Kidney tubule cell (primary cell): Measurements from ENCODE around the gene ANKRD11.
"Not testable (repeated sequence)": the region's sequence is repeated elsewhere in the genome, so short reads cannot be mapped to it uniquely, and the experiment has no call there.

Source experiments
- DNase-seq: peaks from one replicate; pipeline ENCODE4 v3.0.0-alpha.2; 2018; ENCODE audit warnings: low spot score

ANKRD11 gene

GRCh38 chr16:89363621-89364393 is 126.6 kb downstream of the ANKRD11 start:
- DNase-seq, result peak; percentile 86

GRCh38 chr16:89362540-89363223 is 127.7 kb downstream of the ANKRD11 start:
- not testable (repeated sequence) for DNase-seq

GRCh38 chr16:89361751-89362539 is 128.4 kb downstream of the ANKRD11 start:
- DNase-seq, result peak; percentile 55

GRCh38 chr16:89360760-89361435 is 129.5 kb downstream of the ANKRD11 start:
- DNase-seq, result peak; percentile 41

GRCh38 chr16:89359264-89360147 is 130.9 kb downstream of the ANKRD11 start:
- no peak for DNase-seq

- DNase-seq, result no peak
These were observed 132.0 kb downstream of the ANKRD11 start for GRCh38 chr16:89358030-89359005.

- peak; percentile 42 for DNase-seq
These were observed 133.1 kb downstream of the ANKRD11 start for GRCh38 chr16:89357055-89357816.

- DNase-seq, result no peak
These were observed 134.7 kb downstream of the ANKRD11 start for GRCh38 chr16:89355686-89356085.

GRCh38 chr16:89355007-89355406 is 135.4 kb downstream of the ANKRD11 start:
- no peak for DNase-seq

GRCh38 chr16:89354325-89354724 is 136.0 kb downstream of the ANKRD11 start:
- DNase-seq, result no peak

- no peak for DNase-seq
These were observed 138.2 kb downstream of the ANKRD11 start for GRCh38 chr16:89352091-89352681.

- DNase-seq, result no peak
These were observed 138.7 kb downstream of the ANKRD11 start for GRCh38 chr16:89351645-89352044.

- peak; percentile 77 for DNase-seq
These were observed 139.5 kb downstream of the ANKRD11 start for GRCh38 chr16:89350701-89351380.

- DNase-seq, result no peak
These were observed 140.3 kb downstream of the ANKRD11 start for GRCh38 chr16:89349947-89350633.

GRCh38 chr16:89347807-89348206 is 142.6 kb downstream of the ANKRD11 start:
- DNase-seq, result no peak

GRCh38 chr16:89346869-89347268 is 143.5 kb downstream of the ANKRD11 start:
- DNase-seq, result no peak

GRCh38 chr16:89345642-89346150 is 144.7 kb downstream of the ANKRD11 start:
- no peak for DNase-seq
